Kidney epithelial cell (primary cell): Measurements from ENCODE around the gene PAXX. TPM values are rescaled to one million over a fixed set of nuclear protein-coding genes. Genes with fewer than 3 reads are reported as not detected.

Experiments used
- DNase-seq: peaks from one replicate; pipeline ENCODE4 v3.0.0-alpha.2; 2010; ENCODE audit warnings: low read depth
- H3K27me3 ChIP-seq: 2 replicates; pipeline ENCODE4 v1.6.0; 2011; ENCODE audit warnings: low read length; ENCODE audit not compliant: control insufficient read depth, insufficient read depth
- H3K36me3 ChIP-seq: 2 replicates; pipeline ENCODE4 v1.5.1; 2011; ENCODE audit warnings: low read length; ENCODE audit not compliant: control insufficient read depth, insufficient read depth
- H3K4me3 ChIP-seq: 2 replicates; pipeline ENCODE4 v1.5.1; 2011; ENCODE audit warnings: low read depth, mild to moderate bottlenecking, control low read depth, low read length
- CTCF ChIP-seq: IDR thresholded peaks from 2 replicates; pipeline ENCODE4 v1.5.1; 2011; ENCODE audit warnings: mild to moderate bottlenecking, moderate library complexity, low read length, control low read depth, inconsistent platforms; ENCODE audit not compliant: insufficient read depth, poor library complexity, severe bottlenecking
- total RNA-seq: library from RNA; depleted of rRNA; stranded (reverse); fragments of >200 nt; gene quantifications from 2 replicates; pipeline ENCODE4 v1.2.3, GENCODE V29; 2015

PAXX gene
- total RNA-seq, 1 donor from 2014 or later, result 46.8 TPM

GRCh38 chr9:136953771-136954269, 38.4 kb upstream of the PAXX start:
- TF ChIP-seq CTCF, result no peak
- no peaks in the 10 kb centered on the region for H3K36me3 ChIP-seq
- no peaks in the 10 kb centered on the region for H3K27me3 ChIP-seq
- H3K4me3 ChIP-seq, result no peak overlapping the region
- DNase-seq, result no peak

GRCh38 chr9:136954270-136955083, 37.7 kb upstream of the PAXX start:
- TF ChIP-seq CTCF, result no peak
- H3K4me3 ChIP-seq, result no peak overlapping the region
- no peaks in the 10 kb centered on the region for H3K36me3 ChIP-seq
- DNase-seq, result no peak
- H3K27me3 ChIP-seq, result no peaks in the 10 kb centered on the region

- Histone ChIP-seq H3K36me3 (no peaks in the 10 kb centered on the region), H3K27me3 (no peaks in the 10 kb centered on the region), H3K4me3 (no peak overlapping the region)
- TF ChIP-seq CTCF, result no peak
- no peak for DNase-seq
Measured at GRCh38 chr9:136955202-136955942, 36.9 kb upstream of the PAXX start.

- Histone ChIP-seq H3K27me3 (no peaks in the 10 kb centered on the region), H3K36me3 (no peaks in the 10 kb centered on the region), H3K4me3 (no peak overlapping the region)
- DNase-seq, result no peak
- TF ChIP-seq CTCF, result no peak
Measured at GRCh38 chr9:136955943-136956335, 36.3 kb upstream of the PAXX start.

- Histone ChIP-seq H3K27me3 (no peaks in the 10 kb centered on the region), H3K4me3 (no peak overlapping the region), H3K36me3 (no peaks in the 10 kb centered on the region)
- no peak for DNase-seq
- TF ChIP-seq CTCF, result no peak
Measured at GRCh38 chr9:136956604-136957003, 35.6 kb upstream of the PAXX start.

- H3K4me3 ChIP-seq, result no peak overlapping the region
- no peak for DNase-seq
- H3K27me3 ChIP-seq, result no peaks in the 10 kb centered on the region
- TF ChIP-seq CTCF, result no peak
- no peaks in the 10 kb centered on the region for H3K36me3 ChIP-seq
Measured at GRCh38 chr9:136957461-136957860, 34.8 kb upstream of the PAXX start.
